NCI-H226 (cell line): ENCODE data around the gene PCBD1.
A peak's percentile ranks its signal among the peaks of the same experiment; 100 is the strongest.
"Not testable (repeated sequence)": the region's sequence is repeated elsewhere in the genome, so short reads cannot be mapped to it uniquely, and the experiment has no call there.

ENCODE experiments used
- DNase-seq: peaks from one replicate; pipeline ENCODE4 v3.0.0-alpha.2; 2015

Gene PCBD1

DNA sequence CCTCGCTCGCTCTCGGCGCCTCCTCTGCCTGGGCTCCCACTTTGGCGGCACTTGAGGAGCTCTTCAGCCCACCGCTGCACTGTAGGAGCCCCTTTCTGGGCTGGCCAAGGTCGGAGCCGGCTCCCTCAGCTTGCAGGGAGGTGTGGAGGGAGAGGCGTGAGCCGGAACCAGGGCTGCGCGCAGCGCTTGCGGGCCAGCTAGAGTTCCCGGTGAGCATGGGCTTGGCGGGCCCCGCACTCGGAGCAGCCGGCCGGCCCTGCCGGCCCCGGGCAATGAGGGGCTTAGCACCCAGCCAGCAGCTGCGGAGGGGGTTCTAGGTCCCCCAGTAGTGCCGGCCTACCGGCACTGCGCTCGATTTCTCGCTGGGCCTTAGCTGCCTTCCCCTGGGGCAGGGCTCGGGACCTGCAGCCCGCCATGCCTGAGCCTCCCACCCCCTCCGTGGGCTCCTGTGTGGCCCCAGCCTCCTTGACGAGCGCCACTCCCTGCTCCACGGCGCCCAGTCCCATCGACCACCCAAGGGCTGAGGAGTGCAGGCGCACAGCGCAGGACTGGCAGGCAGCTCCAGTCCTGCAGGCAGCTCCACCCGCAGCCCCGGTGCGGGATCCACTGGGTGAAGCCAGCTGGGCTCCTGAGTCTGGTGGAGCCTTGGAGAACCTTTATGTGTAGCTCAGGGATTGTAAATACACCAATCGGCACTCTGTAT, 26.7 kb downstream of the PCBD1 start:
- DNase-seq: not testable (repeated sequence)

DNA sequence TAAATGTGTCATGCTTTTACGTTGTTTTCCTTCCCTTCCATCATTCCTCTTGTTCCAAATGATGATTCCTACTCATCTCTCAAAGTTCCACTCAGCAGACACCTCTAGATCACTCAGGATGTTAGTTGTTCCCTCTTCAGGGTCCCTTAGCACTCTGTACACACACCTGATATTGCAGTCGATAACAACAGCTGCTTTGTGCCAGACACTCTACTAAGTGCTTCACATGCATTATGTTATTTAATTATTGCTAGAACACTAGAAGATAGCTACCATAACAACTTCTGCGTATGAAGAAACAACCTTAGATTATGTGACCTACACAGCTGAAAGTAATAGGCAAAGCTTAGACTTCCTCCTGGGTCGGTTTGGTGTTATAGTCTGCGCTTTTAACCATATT, 29.6 kb downstream of the PCBD1 start:
- DNase-seq: no peak

DNA sequence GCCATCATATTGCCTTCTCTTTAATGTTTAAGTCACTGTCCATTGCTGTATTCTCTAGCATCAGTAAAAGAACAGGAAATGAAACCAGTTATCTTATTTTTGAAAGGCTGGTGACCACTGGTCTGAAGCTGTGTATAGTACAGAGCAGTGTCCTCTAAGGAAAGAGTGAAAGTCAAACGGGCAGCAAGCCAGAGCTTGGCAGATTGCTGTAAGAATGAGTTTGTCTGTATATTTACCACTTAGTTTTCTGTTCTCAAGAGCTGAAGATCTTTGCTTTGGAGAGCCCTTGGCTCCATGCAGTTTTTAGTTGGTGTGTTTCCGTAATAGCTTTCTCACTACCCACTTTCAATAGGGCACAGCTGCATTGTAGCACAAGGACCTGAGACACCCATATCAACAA, 31.9 kb downstream of the PCBD1 start:
- no peak for DNase-seq

DNA sequence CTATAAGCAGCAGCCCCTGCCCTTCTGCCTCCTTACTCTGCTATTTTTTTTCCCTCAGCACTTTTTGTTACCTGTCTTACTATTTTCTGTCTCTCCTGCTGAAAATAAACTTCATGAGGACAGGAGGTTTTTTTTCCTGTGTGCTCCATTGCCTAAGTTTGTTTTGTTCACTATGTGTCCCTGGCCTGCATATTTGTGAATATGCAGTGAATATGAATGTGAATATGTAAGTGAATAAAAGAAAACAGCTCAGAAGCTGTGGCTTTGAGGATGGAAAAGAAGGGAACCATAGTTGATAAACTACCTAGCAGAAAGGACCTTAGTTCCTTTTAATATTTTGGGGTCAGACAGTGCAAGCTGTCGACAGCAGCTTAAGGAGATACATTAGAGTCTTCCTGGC, 34.9 kb downstream of the PCBD1 start:
- DNase-seq: no peak

DNA sequence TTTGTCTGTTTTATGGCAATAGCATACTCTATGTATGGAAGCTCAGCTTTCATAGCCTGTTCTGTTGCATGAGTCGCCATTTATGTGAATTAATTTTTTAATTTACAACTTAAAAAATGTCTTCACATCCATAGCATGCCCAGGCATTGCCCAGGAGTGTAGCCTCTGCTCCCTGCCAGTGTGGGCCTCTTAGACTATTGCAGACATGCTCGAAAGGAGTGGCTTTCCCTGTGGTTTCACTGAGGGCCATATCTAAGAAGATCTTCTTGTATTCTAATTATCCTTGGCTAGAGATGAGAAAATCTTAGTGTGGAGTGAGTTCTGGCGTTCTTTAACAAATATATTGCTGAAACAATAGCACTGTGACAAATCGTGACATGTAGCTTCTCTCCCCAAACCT, 35.3 kb downstream of the PCBD1 start:
- DNase-seq: no peak

DNA sequence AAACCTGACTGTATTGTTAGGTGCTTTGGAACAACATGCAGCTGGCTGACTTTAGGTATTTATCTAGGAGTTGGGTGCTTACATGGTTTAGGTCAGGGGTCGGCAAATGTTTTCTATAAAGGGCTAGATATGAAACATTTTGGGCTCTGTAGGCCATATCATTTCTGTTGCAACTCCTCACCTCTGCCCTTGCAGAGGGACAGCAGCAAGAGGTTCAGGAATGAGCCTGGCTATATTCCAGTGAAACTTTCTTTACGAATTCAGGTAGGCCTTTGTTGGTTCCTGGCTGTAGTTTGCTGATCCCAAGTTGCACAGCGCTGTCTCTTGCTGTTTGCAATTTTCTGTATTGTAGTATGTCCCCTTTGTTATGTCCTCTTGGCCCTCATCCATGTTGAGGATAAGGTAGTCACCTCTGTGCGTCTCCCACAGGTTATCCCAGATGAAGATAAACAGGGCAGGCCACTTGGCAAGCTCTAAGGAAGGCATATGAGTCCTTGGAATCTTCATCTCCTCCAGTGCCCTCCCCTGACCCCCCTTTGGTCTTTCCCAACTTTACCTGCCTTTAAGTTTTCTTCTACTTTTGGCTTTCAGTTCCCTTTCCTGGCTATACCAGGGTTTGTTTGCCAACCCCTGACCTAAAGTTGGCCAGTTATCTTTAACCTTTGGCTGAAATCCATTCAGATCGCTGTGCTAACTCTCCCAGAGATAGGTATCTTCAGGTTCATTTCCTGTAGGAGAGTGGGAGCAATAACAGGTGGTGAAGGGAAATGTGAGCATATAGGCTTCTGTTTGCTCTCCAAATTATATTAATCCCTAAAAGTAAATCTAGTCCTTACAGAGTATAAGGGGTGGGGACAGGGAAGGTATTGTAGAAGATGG, 36.5 kb downstream of the PCBD1 start:
- DNase-seq: no peak

DNA sequence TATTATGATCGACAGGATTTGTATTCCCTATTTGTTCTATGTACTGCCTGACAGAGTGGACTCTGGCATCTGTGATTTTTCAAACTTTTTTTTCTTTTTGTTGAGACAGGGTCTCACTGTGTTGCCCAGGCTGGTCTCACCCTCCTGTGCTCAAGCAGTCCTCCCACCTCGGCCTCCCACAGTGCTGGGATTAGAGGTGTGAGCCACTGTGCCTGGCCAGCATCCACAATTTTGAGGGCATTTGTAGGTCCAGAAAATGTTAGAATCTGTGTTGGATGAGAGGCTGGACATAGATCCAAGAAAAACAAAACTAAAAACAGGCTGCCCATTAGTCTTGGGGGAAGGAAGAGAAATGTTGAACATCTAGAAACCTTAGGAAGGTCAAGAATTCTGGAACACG, 38.3 kb downstream of the PCBD1 start:
- DNase-seq: peak; percentile 45

DNA sequence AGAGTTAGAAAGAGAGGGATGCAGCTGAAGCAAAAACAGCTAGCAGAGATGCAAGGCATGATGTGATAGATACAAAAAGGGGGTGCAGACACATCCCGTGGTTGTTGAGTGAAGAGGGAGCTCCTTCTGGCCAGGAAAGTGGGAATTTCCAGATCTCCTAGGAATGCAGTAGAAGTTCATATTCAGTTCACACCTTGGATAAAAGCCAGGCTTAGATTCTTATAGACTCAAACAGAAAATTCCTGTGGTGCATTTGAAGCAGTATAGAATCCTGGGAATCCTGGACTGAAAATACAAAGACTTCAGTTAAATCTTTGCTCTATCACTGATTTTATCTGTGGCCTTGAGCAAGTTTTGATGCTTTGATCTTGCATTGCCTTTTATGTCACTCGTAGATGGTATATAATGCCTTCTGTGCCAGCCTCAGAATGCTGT, 38.8 kb downstream of the PCBD1 start:
- DNase-seq: peak; percentile 97

DNA sequence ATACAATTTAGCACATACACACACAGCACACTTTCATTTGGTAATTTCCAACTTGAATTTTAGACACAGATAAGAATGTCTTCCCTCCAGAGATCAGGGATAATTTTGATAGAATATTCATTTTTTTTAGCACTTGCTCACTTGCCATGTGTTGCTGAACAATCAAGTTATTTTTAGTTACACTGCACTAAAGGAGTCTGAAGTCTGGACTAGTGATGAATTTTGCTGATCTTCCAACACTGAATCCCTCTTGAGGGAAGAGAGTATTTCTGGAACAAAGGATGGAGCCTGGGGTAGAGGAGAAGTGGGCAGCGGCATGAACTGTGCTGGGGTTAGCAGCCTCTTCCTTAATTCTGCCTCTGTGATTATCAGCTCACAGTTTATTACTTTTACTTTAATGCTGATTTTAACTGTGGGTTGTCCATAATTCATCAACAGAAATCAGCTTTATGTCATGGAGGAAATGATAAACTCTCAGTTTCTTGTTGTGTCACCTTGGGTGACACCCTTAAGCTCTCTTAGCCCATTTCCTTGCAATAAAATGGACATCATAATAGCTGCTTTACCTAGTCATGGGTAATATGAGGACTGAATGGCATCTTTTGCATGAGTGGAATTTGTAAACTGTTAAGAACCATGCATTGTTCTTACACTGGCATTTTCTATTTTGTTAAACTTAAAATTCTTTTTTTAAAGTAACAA, 40.6 kb downstream of the PCBD1 start:
- DNase-seq: no peak

DNA sequence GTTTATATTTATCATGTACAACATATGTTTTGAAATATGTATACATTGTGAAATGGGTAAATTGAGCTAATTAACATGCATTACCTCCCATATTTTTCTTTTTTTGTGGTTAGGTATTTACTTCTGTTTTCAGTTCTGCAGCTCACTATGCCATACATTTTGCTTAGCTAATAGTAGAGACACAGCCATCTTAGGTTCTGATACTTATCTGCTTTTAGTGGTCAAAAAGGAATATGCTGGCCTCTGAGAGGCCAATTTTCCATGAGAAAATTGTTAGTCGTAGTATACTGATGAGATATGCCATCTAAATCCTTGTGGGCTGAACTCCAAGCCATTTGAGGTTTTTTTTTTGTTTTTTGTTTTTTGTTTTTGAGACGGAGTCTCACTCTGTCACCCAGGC, 41.6 kb downstream of the PCBD1 start:
- no peak for DNase-seq

DNA sequence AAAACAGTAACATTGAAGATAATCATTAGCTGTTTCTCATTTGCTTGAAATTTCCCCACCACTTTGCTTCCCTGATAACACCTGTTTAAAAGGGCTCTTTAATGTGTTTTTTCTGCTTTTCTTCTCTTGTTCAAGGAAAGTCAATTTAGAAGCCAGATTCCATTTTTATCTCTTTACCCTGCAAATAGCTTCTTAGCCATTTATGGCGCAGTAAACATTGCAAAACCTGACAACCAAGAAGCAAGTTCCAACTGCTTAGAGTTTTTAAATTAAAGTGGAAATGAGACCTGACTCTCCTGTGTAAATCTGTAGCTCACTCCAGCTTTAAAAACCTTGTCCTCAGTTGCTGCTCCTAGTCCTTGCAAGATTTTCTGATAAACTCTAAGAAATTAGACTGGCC, 42.5 kb downstream of the PCBD1 start:
- DNase-seq: no peak

DNA sequence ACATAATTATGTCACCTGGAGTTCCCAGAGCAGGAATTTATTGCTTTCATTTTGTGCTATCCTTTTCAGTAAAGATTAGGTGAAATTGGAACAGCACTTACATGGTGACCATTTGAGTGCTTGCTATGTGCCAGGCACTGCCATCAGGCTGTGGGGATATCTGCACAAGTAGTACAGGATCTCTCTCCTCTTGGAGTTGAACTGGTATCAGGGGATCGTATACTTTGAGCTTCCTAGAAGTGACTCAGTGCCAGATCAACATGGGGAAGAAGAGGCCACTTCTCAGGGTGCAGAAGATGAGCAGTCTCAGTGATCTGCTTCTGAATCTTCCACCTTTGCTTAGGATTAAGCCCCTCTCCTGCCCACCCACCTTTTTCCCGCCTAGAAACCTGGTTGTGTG, 43.1 kb downstream of the PCBD1 start:
- no peak for DNase-seq

DNA sequence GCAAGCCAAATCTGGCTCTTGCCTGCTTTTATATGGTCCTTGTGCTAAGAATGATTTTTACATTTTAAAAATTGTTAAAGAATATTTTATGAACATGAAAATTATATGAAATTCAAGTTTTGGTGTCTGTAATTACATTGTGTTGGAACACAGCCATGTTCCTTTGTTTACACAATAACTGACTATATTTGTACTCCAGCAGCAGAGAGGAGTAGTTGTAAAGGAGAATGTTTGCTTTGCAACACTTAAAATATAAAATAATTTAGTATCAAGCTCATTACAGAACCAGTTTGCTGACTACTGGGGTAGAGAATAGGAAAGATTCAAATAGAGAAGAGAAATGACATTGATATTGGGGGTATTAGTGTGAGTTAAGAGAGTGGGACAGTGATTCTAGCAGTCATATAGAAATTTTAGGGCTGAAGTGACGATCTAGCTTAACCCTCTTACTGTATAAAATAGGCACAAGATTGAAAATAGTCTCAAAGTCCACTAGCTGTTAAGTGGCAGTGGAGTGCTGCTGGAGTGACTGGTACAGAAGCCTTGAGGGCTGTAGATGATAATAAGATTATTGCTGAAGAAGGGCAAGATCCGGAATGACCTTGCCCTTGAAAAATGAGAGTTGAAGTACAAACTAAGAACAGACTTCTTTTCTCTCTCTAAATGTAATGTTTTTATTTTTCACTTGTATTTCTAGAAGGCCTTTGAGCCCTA, 44.4 kb downstream of the PCBD1 start:
- DNase-seq: no peak

DNA sequence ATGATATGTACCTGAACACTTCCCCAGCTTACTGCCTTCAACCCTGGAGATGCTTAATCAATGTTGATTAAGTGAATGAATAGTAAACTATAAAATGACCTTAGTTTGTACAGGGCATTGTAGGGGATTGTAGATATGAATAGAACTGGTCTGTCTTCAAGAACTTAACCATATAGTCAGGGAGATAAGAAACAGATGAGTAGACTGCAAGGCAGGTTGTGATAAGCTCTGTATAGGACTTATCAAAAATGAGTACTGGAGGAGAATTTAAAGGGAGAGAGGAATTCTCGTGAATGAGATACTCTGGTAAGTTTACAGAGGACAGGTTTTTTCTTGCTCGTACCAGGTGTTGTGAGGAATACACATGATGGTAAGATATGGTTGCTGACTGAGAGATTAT, 45.0 kb downstream of the PCBD1 start:
- no peak for DNase-seq

DNA sequence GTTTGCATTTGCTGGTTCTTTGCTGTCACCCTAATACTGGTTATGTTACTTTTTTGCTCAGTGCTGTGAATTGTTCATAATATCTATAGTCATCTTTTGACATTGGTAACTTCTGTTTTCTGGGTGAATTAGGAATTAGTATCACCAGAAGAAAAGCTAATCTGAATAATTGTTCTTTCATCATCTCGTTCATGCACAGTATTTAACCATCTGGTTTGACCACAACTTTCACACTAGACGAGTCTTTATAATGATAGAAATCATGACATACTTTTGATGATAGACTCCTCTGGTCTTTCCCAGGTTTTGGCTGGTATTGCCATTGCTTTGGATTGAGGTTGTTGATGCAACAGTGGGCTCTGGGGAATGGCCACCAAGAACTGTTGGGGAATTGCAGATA, 47.5 kb downstream of the PCBD1 start:
- DNase-seq: no peak

DNA sequence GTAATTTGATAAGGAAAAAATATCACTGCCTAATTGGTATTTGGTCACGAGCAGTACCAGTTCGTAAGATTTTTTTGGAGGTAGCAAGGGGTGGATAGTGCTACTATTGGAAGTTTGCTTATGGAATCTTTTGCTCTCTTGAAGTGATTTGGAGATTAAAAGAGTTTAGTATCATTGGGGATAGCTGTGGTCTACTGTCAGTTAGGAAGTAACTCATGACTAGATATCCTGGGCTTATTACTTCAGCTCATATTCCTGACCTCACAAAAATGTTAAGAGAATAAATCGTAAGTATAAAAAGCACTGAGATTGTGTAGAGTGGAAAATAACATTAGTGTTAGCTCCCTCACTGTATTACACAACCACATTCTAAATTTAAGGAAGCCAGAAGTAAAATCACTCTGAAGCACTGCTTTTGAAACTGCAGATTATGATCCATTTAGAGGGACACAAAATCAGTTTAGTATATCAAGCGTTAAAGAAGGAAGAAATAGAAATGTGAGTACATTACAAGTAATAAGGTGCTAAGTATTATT, 50.0 kb downstream of the PCBD1 start:
- DNase-seq: no peak

DNA sequence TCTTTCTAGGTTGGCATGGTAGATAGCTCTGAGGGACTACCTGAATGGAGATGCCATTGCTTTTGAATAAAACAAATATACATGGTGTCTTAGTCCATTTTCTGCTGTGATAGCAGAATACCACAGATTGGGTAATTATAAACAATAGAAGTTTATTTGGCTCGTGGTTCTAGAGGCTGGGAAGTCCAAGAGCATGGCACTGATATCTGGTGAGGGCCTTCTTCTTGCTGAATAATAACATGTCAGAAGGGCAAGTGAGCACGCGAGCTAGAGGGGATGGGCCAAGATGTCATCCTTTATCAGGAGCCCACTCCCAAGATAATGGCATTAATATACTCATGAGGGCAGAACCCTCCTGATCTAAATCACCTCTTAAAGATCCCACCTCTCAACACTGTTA, 50.7 kb downstream of the PCBD1 start:
- no peak for DNase-seq

DNA sequence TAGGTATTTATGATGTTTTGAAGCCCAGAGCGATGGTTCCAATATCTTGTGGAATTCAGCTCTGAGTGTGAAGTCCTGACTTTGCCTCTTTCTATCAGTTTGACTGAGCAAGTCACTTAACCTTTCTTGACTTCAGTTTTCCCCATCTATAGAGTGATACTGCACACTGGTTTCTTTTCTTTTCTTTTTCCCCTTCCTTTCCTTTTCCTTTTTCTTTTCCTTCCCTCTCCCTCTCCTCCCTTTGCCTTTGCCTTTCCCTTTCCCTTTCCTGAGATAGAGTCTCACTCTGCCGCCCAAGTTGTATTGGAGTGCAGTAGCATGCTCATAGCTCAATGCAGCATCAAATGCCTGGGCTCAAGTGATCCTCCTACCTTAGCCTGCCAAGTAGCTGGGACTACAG, 52.0 kb downstream of the PCBD1 start:
- DNase-seq: no peak

DNA sequence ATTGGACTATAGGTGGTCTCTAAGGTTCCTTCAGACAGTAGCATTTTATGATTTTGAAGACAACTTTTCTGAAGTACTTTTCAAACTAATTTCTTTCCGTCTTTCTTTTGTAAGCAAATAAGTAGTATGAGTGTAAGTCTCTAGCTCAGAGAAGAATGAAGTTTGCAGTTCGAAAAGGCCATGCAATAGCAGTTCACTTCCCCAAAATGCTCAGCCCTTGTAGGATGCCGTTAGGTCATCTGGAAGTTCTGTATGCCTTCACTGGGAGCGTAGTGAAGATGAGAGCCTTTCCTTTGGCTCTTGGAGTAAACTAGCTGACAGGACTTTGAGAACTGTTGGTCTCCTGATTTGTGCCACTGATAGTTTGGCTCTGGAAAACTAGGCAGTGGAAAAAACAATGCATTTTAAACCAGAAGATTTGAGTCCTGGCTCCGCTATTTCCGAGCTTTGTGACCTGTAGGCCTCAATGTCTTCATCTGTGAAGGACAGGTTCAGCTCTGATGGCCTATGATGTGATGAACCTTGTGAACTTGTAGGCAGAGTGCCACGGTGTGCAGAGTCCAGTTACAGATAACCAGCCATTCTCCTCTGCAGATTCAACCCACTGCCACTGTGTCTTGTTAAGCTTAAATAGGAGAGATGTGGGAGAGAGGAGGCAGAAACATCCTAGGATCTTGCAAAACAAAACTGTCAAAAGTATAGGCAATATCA, 53.8 kb downstream of the PCBD1 start:
- DNase-seq: no peak

DNA sequence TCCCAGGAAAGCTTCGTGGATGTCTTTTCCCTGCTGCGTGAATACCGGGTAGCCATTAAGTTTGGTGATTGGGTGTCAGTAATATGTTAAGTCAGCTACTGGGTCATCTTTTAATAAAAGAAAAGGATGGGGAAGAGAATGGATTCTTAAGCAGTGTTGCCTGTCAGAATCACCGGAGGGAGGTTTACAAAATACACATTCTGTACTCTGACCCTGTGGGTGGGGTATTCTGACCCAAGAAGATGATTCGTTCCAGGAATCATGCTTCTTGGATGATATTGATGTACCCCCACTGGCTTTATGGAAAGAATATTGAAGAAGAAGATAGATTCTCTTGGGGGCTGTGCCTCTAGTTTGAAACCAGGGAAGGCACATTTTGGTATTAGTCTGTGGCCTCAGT, 54.3 kb downstream of the PCBD1 start:
- no peak for DNase-seq

DNA sequence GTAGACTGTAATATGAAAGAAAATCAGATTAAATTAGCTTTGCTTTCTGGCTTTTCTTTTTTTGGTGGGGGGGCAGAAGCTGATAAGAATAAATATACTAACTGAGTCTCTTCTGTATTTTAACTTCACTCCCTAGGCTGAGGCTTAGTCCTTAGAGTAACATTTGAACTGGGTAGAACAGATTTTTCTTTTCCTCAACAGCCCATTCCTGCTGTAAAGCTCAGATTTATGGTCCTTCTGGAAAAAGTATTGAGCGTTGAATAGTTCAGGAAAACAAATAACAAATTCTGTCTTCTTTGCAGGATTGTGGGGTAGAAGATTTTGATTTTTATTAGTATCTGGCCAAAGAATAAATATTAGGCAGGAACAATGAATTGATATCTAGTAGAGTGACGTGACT, 54.8 kb downstream of the PCBD1 start:
- DNase-seq: no peak
